Lung (tissue), 12 donors: ENCODE results near the gene DPP7. TPM values are rescaled to one million over a fixed set of nuclear protein-coding genes. Genes with fewer than 3 reads are reported as not detected.

ENCODE experiments used
- ATAC-seq: fragments of 200-7000 bp; cut with Tn5 transposase; one replicate; pipeline ENCODE4 v1.9.1; 2020; ENCODE audit warnings: moderate number of reproducible peaks; ENCODE audit not compliant: insufficient read depth, low FRiP score
- DNase-seq, 3 donors: peaks; one replicate each; pipeline ENCODE4 v3.0.0-alpha.2; 2013 to 2017
- H3K27ac ChIP-seq, 2 donors: one replicate each; pipeline ENCODE4 v1.5.1; 2013; ENCODE audit warnings: mild to moderate bottlenecking in 2 of 2, moderate library complexity in 2 of 2, control low read depth in 1 of 2, inconsistent platforms in 1 of 2, low read depth in 1 of 2, low read length in 1 of 2
- H3K27me3 ChIP-seq, 3 donors: one replicate each; pipeline ENCODE4 v1.5.1; 2013; ENCODE audit warnings: low read length in 2 of 3; ENCODE audit not compliant: control insufficient read depth in 3 of 3, insufficient read depth in 3 of 3
- H3K36me3 ChIP-seq, 4 donors: one replicate each; pipeline ENCODE4 v1.5.1; 2013; ENCODE audit warnings: low read length in 4 of 4, mild to moderate bottlenecking in 1 of 4, moderate library complexity in 1 of 4; ENCODE audit not compliant: control insufficient read depth in 4 of 4, insufficient read depth in 4 of 4
- H3K4me1 ChIP-seq, 5 donors: one replicate each; pipeline ENCODE4 v1.5.1; 2013; ENCODE audit warnings: low read length in 5 of 5, mild to moderate bottlenecking in 2 of 5, moderate library complexity in 1 of 5; ENCODE audit not compliant: control insufficient read depth in 5 of 5, insufficient read depth in 5 of 5
- H3K4me3 ChIP-seq: one replicate; pipeline ENCODE4 v1.5.1; 2013; ENCODE audit warnings: mild to moderate bottlenecking, control low read depth, moderate library complexity
- H3K9ac ChIP-seq, 2 donors: one replicate each; pipeline ENCODE4 v1.5.1; 2013; ENCODE audit warnings: low read length in 2 of 2, control low read depth in 1 of 2; ENCODE audit not compliant: insufficient read depth in 1 of 2
- H3K9me3 ChIP-seq, 4 donors: one replicate each; pipeline ENCODE4 v1.5.1; 2013; ENCODE audit warnings: low read length in 3 of 4, mild to moderate bottlenecking in 1 of 4, moderate library complexity in 1 of 4; ENCODE audit not compliant: control insufficient read depth in 4 of 4, insufficient read depth in 3 of 4
- CTCF ChIP-seq: IDR thresholded peaks from 2 replicates; pipeline ENCODE4 v1.5.1; 2012; ENCODE audit warnings: mild to moderate bottlenecking; ENCODE audit errors: control extremely low read depth, extremely low read depth
- WGBS, 2 donors: extraction: QIAGEN DNeasy Blood & Tissue Kit; methylation state at CpG; one replicate each; pipeline ENCODE4 v1.1.7; 2013; 5-methylcytosine and 5-hydroxymethylcytosine counted together
- polyA plus RNA-seq, 2 donors: library from polyadenylated mRNA; stranded (reverse); fragments of 200-250 nt; gene quantifications; one replicate each; pipeline ENCODE4 v1.2.1, GENCODE V29; 2013
- total RNA-seq, 2 donors: library from RNA; depleted of rRNA in 1 of 2; stranded (reverse); fragments of >200 nt in 1 of 2; gene quantifications; one replicate each; pipeline ENCODE4 v1.2.1, GENCODE V29; 2014 to 2021
- donor health status: control.
- donor health status: control.
- donor health status: Bipolar disorder and iron deficiency.
- donor health status: healthy.
- donor health status: DM: yes; HTN: yes; CAD: no.

DPP7 gene
- total and polyA plus RNA-seq, 4 donors: 48.0 to 436 (median 228) TPM

GRCh38 chr9:137117269-137117731 lies 2.8 kb upstream of the DPP7 start:
- Histone ChIP-seq H3K9ac (no peak overlapping the region), H3K9me3 (no peaks in the 10 kb centered on the region), H3K36me3 (peaks cover 0 to 10% (median 0%) of the 10 kb centered on the region in 4 donors), H3K4me1 (peaks cover 0 to 11% (median 0%) of the 10 kb centered on the region in 5 donors), H3K27me3 (peaks cover 0 to 11% (median 10%) of the 10 kb centered on the region in 3 donors), H3K27ac (no peak overlapping the region), H3K4me3 (no peak overlapping the region)
- TF ChIP-seq CTCF: no peak
- 87 to 88% methylated on average over 15 of the region's 15 CpGs for WGBS, 2 donors
- DNase-seq (no peak), ATAC-seq (no peak)

GRCh38 chr9:137116728-137117127 lies 2.2 kb upstream of the DPP7 start:
- peaks cover 0 to 11% (median 10%) of the 10 kb centered on the region in 3 donors for H3K27me3 ChIP-seq
- ATAC-seq: no peak
- H3K4me1 ChIP-seq: peaks cover 0 to 11% (median 0%) of the 10 kb centered on the region in 5 donors
- H3K36me3 ChIP-seq: peaks cover 0 to 16% (median 0%) of the 10 kb centered on the region in 4 donors
- DNase-seq: no peak
- TF ChIP-seq CTCF: no peak
- H3K9me3 ChIP-seq: no peaks in the 10 kb centered on the region
- H3K27ac ChIP-seq: no peak overlapping the region
- WGBS, 2 donors: 63 to 77% methylated on average over 17 of the region's 17 CpGs
- H3K9ac ChIP-seq: no peak overlapping the region
- H3K4me3 ChIP-seq: no peak overlapping the region

GRCh38 chr9:137116027-137116507 lies 1.5 kb upstream of the DPP7 start:
- Histone ChIP-seq H3K27ac (peak overlapping the region in 1 of 2 donors; percentile 46), H3K9ac (no peak overlapping the region), H3K9me3 (no peaks in the 10 kb centered on the region), H3K27me3 (peaks cover 0 to 11% (median 10%) of the 10 kb centered on the region in 3 donors), H3K36me3 (peaks cover 0 to 20% (median 0%) of the 10 kb centered on the region in 4 donors), H3K4me1 (peaks cover 0 to 11% (median 0%) of the 10 kb centered on the region in 5 donors), H3K4me3 (no peak overlapping the region)
- ATAC-seq (no peak), DNase-seq (no peak)
- no peak for TF ChIP-seq CTCF
- 72 to 73% methylated on average over 6 of the region's 6 CpGs for WGBS, 2 donors
